ENCODE data around the gene SP110. TPM values are rescaled to one million over a fixed set of nuclear protein-coding genes. Genes with fewer than 3 reads are reported as not detected.

SP110 gene
- total RNA-seq (ENCODE audit: low replicate concordance) = 6.6 and 6.7 TPM in 2 replicates

GRCh38 chr2:230219419-230220331 is at the start of gene SP110:
SP110 (minus strand) TSS chr2:230219984; CDS start chr2:230216927, 3,057 bp downstream.

DNA sequence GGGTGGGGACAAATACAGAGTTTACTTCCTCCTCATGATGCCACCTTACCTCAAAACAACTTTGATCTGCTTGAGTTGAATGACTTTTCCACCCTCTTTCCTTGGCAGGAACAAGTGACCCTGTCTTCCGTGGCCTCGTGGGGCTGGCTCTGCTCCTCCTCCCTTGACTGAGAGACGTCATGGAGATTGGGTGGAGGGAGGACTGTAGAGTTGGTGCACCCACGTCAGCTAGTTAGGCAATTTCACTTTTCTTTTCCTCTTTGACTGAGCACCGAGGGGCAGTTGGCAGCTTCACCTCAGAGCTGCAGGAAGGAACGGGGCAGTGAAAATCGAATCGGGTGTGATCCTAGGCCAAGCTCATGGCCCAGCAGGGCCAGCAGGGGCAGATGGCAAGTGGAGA is 5.7 kb upstream of the SP110 start, which contains the start of gene SP140:
SP140 (plus strand) TSS at position 251 of the 400 bp plus-strand sequence; CDS start at position 360, 109 bp downstream.

Other genes with a start within 250 kb of the SP110 start
- 0.47 and 3.2 TPM in 2 replicates for gene SLC16A14, start 151.1 kb downstream of the SP110 start, total RNA-seq (ENCODE audit: low replicate concordance)
- 0.53 TPM in 1 of 2 replicates, not detected in the other for gene SP140, start 5.8 kb upstream of the SP110 start, total RNA-seq (ENCODE audit: low replicate concordance)
- 5.4 and 7.3 TPM in 2 replicates for gene SP140L, start 107.2 kb upstream of the SP110 start, total RNA-seq (ENCODE audit: low replicate concordance)
- gene SP100, start 196.2 kb upstream of the SP110 start, total RNA-seq (ENCODE audit: low replicate concordance) = 68.8 and 153 TPM in 2 replicates